Panc1 (cell line): Measurements from ENCODE around the gene DYNLRB1.

ENCODE experiments used
- POLR2AphosphoS5 ChIP-seq: IDR thresholded peaks from 2 replicates; pipeline ENCODE4 v1.6.1; 2012; ENCODE audit warnings: mild to moderate bottlenecking, low read depth, low read length, moderate library complexity
- SIN3A ChIP-seq: IDR thresholded peaks from 2 replicates; pipeline ENCODE4 v1.6.1; 2012; ENCODE audit warnings: low read depth, mild to moderate bottlenecking, low read length, moderate library complexity, borderline replicate concordance; ENCODE audit not compliant: insufficient read depth
- TF ChIP-seq, protein P1 (sequence below): fragments of 450-650 bp; IDR thresholded peaks from 2 replicates; pipeline ENCODE4 v1.5.1; 2017; ENCODE audit warnings: mild to moderate bottlenecking
- TF ChIP-seq, protein P2 (sequence below), 2 experiments: IDR thresholded peaks; 2 replicates each; pipeline ENCODE4 v1.6.1; 2011 to 2012; ENCODE audit warnings: low read depth in 2 of 2, control low read depth in 1 of 2, low read length in 1 of 2, mild to moderate bottlenecking in 1 of 2, moderate library complexity in 1 of 2; ENCODE audit not compliant: insufficient read depth in 1 of 2

DNA sequence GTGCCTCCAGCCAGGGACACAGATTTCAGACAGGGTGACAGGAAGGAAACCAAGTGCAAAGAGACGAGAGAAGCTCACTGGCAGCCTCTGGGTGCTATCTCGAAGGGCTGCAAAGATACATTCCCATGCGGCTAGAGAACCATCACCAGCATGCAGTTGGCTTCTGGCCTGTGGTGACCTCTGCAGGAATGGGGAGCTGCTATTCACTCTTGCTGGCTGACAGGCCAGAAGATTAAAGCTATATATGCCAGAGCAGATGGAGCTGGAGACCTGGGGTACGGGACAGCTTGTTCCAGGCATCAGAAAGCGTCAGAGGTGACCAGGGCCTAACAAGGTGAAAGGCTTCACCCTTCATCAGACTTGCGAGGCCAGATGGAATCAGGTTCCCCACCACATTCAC, 62.3 kb downstream of the DYNLRB1 start:
- TF ChIP-seq, protein P1, sequence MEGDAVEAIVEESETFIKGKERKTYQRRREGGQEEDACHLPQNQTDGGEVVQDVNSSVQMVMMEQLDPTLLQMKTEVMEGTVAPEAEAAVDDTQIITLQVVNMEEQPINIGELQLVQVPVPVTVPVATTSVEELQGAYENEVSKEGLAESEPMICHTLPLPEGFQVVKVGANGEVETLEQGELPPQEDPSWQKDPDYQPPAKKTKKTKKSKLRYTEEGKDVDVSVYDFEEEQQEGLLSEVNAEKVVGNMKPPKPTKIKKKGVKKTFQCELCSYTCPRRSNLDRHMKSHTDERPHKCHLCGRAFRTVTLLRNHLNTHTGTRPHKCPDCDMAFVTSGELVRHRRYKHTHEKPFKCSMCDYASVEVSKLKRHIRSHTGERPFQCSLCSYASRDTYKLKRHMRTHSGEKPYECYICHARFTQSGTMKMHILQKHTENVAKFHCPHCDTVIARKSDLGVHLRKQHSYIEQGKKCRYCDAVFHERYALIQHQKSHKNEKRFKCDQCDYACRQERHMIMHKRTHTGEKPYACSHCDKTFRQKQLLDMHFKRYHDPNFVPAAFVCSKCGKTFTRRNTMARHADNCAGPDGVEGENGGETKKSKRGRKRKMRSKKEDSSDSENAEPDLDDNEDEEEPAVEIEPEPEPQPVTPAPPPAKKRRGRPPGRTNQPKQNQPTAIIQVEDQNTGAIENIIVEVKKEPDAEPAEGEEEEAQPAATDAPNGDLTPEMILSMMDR: no peak
- no peak for TF ChIP-seq POLR2AphosphoS5
- no peak for TF ChIP-seq SIN3A
- TF ChIP-seq, protein P2, sequence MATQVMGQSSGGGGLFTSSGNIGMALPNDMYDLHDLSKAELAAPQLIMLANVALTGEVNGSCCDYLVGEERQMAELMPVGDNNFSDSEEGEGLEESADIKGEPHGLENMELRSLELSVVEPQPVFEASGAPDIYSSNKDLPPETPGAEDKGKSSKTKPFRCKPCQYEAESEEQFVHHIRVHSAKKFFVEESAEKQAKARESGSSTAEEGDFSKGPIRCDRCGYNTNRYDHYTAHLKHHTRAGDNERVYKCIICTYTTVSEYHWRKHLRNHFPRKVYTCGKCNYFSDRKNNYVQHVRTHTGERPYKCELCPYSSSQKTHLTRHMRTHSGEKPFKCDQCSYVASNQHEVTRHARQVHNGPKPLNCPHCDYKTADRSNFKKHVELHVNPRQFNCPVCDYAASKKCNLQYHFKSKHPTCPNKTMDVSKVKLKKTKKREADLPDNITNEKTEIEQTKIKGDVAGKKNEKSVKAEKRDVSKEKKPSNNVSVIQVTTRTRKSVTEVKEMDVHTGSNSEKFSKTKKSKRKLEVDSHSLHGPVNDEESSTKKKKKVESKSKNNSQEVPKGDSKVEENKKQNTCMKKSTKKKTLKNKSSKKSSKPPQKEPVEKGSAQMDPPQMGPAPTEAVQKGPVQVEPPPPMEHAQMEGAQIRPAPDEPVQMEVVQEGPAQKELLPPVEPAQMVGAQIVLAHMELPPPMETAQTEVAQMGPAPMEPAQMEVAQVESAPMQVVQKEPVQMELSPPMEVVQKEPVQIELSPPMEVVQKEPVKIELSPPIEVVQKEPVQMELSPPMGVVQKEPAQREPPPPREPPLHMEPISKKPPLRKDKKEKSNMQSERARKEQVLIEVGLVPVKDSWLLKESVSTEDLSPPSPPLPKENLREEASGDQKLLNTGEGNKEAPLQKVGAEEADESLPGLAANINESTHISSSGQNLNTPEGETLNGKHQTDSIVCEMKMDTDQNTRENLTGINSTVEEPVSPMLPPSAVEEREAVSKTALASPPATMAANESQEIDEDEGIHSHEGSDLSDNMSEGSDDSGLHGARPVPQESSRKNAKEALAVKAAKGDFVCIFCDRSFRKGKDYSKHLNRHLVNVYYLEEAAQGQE (IDR thresholded peaks at IDR 0.05; ENCODE audit: insufficient read depth in 1 of 2, low read depth in 2 of 2, low read length in 1 of 2): no peak
